OCI-LY7 (cell line): ENCODE measurements around the gene CNTRL. TPM values are rescaled to one million over a fixed set of nuclear protein-coding genes. Genes with fewer than 3 reads are reported as not detected.

Experiments
- BruUV-seq: library from RNA; stranded (reverse); fragments of 400-500 nt; replicated peaks from 2 replicates; lab custom pipeline; 2021; lab: Mats Ljungman, UMichigan
- CTCF ChIA-PET: fragments of 300-600 bp; sonication (Branson Sonifier 250); formaldehyde crosslinking; loops from one replicate; lab custom pipeline; 2022; ENCODE audit warnings: antibody characterized with exemption; ENCODE audit not compliant: unreplicated experiment; lab: Charles Lee
- POLR2A ChIA-PET: fragments of 300-600 bp; sonication (Branson Sonifier 250); formaldehyde crosslinking; loops from one replicate; lab custom pipeline; 2022; ENCODE audit warnings: antibody characterized with exemption; lab: Charles Lee
- DNase-seq: peaks from one replicate; pipeline ENCODE4 v3.0.0-alpha.2; 2015; ENCODE audit warnings: low spot score
- H2AFZ ChIP-seq: fragments of 200-600 bp; sonication (generic), shearing (Covaris generic); 2 replicates; pipeline ENCODE4 v1.6.1; 2014; ENCODE audit warnings: mild to moderate bottlenecking, antibody characterized with exemption, low read length, moderate library complexity
- H3K27ac ChIP-seq: fragments of 200-600 bp; sonication (generic); 2 replicates; pipeline ENCODE4 v1.5.1; 2014; ENCODE audit warnings: mixed run types, low read depth, mild to moderate bottlenecking, moderate library complexity, low read length, inconsistent platforms; ENCODE audit not compliant: poor library complexity, severe bottlenecking
- H3K36me3 ChIP-seq: fragments of 200-600 bp; sonication (generic); 2 replicates; pipeline ENCODE4 v1.6.1; 2014; ENCODE audit warnings: mild to moderate bottlenecking, antibody characterized with exemption, low read length, moderate library complexity, mixed read lengths; ENCODE audit not compliant: insufficient read depth
- H3K4me1 ChIP-seq: fragments of 200-600 bp; sonication (generic); 2 replicates; pipeline ENCODE4 v1.5.1; 2014; ENCODE audit warnings: mild to moderate bottlenecking, low read length; ENCODE audit not compliant: insufficient read depth, poor library complexity, severe bottlenecking
- H3K4me2 ChIP-seq: fragments of 200-600 bp; sonication (generic); 2 replicates; pipeline ENCODE4 v1.6.1; 2014; ENCODE audit warnings: mild to moderate bottlenecking, low read length
- H3K4me3 ChIP-seq: fragments of 200-600 bp; sonication (generic); 2 replicates; pipeline ENCODE4 v1.5.1; 2014; ENCODE audit warnings: mild to moderate bottlenecking, low read depth, low read length; ENCODE audit not compliant: poor library complexity, severe bottlenecking
- H3K79me2 ChIP-seq: fragments of 200-600 bp; sonication (generic); 2 replicates; pipeline ENCODE4 v1.6.1; 2016; ENCODE audit warnings: low read depth, mild to moderate bottlenecking, low read length, moderate library complexity, mixed read lengths; ENCODE audit not compliant: insufficient read depth
- H3K9me2 ChIP-seq: fragments of 200-600 bp; sonication (generic); 2 replicates; pipeline ENCODE4 v1.6.1; 2016; ENCODE audit warnings: mild to moderate bottlenecking, low read length, mixed read lengths; ENCODE audit not compliant: insufficient read depth
- H3K9me3 ChIP-seq: fragments of 200-600 bp; sonication (generic); 2 replicates; pipeline ENCODE4 v1.6.1; 2014; ENCODE audit warnings: mild to moderate bottlenecking, mixed run types, low read length, mixed read lengths
- H4K20me1 ChIP-seq: fragments of 200-600 bp; sonication (generic); 2 replicates; pipeline ENCODE4 v1.6.1; 2014; ENCODE audit warnings: mild to moderate bottlenecking, antibody characterized with exemption, low read length, moderate library complexity, mixed read lengths; ENCODE audit not compliant: insufficient read depth
- EZH2phosphoT487 ChIP-seq: fragments of 200-600 bp; sonication (generic); IDR thresholded peaks from 2 replicates; pipeline ENCODE4 v1.6.1; 2018; ENCODE audit warnings: low read depth, borderline replicate concordance, mild to moderate bottlenecking, mixed run types, antibody characterized with exemption, low read length, moderate library complexity, mixed read lengths
- intact Hi-C: fragments of 100-400 bp; cut with micrococcal nuclease; formaldehyde crosslinking; loops from one replicate; pipeline ENCODE4 v1.10.0; 2022; ENCODE audit not compliant: unreplicated experiment
- total RNA-seq, 2 experiments: library from RNA; depleted of rRNA in 1 of 2; stranded (reverse); fragments of >200 nt in 1 of 2; shearing (Covaris generic) in 1 of 2; gene quantifications; 2 replicates each; pipeline ENCODE4 v1.2.3, GENCODE V29; 2014 to 2022
- TF ChIP-seq, protein P1 (sequence below): fragments of 200-600 bp; sonication (generic); conservative IDR thresholded peaks from 2 replicates; pipeline ENCODE4 v1.5.1; 2014; ENCODE audit warnings: mild to moderate bottlenecking, antibody characterized with exemption, low read length, moderate library complexity, mixed read lengths

Gene CNTRL
- total RNA-seq, 2 experiments from 2014 or later, result 81.4 to 113 TPM

DNA sequence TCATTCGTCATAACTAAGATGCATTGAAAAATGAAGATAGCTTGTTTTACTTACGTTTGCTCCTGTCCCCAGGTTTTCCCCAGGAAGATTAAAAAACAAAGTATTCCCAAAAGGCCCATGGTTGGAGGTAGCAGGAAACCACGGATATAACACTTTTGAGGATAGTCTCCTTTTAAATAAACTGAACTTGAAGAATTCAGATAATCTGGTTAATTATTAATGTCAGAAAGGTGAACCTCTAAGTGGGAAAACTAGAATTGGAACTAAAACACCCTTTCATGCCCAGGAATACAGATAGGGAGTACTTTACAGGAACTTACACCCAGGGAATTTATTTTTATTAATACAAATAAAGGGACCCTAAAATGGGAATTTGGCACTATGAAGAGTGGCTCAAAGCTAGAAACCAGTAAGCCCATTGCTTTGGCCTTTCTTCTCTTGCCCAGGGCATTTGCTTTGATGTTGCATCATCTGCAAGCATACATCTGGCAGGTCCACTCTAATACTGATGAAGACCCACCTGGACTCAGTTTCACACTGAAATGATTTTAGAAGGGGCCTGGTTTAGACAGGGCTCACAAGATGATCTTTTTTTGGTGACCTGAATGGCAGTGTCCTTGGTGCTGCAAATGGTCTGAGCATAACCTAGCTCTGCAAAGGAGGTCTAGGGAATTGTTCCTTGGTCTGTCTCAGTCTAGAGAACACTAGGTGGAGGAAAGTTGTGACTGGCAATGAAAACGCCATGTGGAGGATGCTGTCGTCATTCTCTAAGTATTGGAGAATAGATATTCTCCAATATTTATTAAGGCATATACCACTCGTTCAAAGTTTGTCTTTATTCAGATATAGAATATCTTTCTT lies 24.4 kb upstream of the CNTRL start, which contains the start of gene C5:
TSS of gene C5 (minus strand) at position 148 of the 861 bp plus-strand sequence. CDS start at position 119, 29 bp downstream.
- Histone ChIP-seq H3K9me3 (no peaks in the 10 kb centered on the region), H3K9me2 (no peaks in the 10 kb centered on the region), H2AFZ (no peak within 1 kb of the TSS), H3K27ac (no peak within 1 kb of the TSS), H4K20me1 (no peaks in the 10 kb centered on the region), H3K36me3 (no peaks in the 10 kb centered on the region), H3K4me2 (no peak within 1 kb of the TSS), H3K4me3 (no peak within 1 kb of the TSS), H3K4me1 (no peaks in the 10 kb centered on the region), H3K79me2 (no peaks in the 10 kb centered on the region)
- BruUV-seq, result no TSS peak
- POLR2A ChIA-PET, result interaction anchor here (0.5 to 1.9 kb wide), 15 partner anchors 9 to 1828 kb away, joined by 3 to 7 read pairs (median 3); no protein-coding TSS in a partner anchor
- DNase-seq, result no peak
- TF ChIP-seq, protein P1, sequence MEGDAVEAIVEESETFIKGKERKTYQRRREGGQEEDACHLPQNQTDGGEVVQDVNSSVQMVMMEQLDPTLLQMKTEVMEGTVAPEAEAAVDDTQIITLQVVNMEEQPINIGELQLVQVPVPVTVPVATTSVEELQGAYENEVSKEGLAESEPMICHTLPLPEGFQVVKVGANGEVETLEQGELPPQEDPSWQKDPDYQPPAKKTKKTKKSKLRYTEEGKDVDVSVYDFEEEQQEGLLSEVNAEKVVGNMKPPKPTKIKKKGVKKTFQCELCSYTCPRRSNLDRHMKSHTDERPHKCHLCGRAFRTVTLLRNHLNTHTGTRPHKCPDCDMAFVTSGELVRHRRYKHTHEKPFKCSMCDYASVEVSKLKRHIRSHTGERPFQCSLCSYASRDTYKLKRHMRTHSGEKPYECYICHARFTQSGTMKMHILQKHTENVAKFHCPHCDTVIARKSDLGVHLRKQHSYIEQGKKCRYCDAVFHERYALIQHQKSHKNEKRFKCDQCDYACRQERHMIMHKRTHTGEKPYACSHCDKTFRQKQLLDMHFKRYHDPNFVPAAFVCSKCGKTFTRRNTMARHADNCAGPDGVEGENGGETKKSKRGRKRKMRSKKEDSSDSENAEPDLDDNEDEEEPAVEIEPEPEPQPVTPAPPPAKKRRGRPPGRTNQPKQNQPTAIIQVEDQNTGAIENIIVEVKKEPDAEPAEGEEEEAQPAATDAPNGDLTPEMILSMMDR, result no peak
- no peak for TF ChIP-seq EZH2phosphoT487
- intact Hi-C loops, result no loop called here
- CTCF ChIA-PET, result no interaction called here

DNA sequence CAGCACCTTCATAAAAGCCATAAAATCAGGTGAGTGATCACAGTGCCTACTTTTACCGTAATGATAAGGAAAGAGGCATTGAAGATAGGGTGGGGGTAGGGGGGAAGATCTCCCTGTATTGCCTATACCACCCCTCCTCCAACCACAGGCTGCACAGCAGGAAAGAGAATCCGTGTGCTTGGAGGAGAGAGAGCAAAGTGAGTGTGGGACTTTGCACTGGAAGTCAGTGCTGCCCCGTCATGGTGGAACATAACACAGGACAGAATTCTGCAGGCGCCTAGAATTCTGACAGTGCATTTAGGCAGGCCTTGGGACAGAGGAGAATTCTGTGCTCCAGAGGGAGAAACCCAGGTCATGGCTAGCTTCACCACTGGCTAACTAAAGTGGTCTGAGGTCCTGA lies 21.2 kb upstream of the CNTRL start:
- intact Hi-C loops, result no loop called here
- ChIA-PET CTCF (no interaction called here), POLR2A (no interaction called here)

More for the DNA sequence above, 21.2 kb upstream of the CNTRL start:
- peaks cover 6% of the 10 kb centered on the region; the same call in 1 of the 2 replicates for H3K9me3 ChIP-seq
- no TSS peak for BruUV-seq
- H3K9me2 ChIP-seq, result no peaks in the 10 kb centered on the region
- no peak overlapping the region for H3K27ac ChIP-seq
- no peak for DNase-seq
- H3K4me1 ChIP-seq, result no peaks in the 10 kb centered on the region
- H3K36me3 ChIP-seq, result no peaks in the 10 kb centered on the region; the same call in 1 of the 2 replicates
- no peak overlapping the region for H3K4me2 ChIP-seq
- H4K20me1 ChIP-seq, result no peaks in the 10 kb centered on the region
- H3K4me3 ChIP-seq, result no peak overlapping the region
- no peaks in the 10 kb centered on the region for H3K79me2 ChIP-seq
- no peak overlapping the region for H2AFZ ChIP-seq
- TF ChIP-seq, protein P1, result no peak
- no peak for TF ChIP-seq EZH2phosphoT487
